ENCODE measurements around the gene YPEL1.

- TF ChIP-seq POLR2A (IDR thresholded peaks at IDR 0.05), result no peak
- TF ChIP-seq, protein P1, sequence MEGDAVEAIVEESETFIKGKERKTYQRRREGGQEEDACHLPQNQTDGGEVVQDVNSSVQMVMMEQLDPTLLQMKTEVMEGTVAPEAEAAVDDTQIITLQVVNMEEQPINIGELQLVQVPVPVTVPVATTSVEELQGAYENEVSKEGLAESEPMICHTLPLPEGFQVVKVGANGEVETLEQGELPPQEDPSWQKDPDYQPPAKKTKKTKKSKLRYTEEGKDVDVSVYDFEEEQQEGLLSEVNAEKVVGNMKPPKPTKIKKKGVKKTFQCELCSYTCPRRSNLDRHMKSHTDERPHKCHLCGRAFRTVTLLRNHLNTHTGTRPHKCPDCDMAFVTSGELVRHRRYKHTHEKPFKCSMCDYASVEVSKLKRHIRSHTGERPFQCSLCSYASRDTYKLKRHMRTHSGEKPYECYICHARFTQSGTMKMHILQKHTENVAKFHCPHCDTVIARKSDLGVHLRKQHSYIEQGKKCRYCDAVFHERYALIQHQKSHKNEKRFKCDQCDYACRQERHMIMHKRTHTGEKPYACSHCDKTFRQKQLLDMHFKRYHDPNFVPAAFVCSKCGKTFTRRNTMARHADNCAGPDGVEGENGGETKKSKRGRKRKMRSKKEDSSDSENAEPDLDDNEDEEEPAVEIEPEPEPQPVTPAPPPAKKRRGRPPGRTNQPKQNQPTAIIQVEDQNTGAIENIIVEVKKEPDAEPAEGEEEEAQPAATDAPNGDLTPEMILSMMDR (IDR thresholded peaks at IDR 0.05), result no peak
Observed at GRCh38 chr22:21766691-21767462, 31.3 kb upstream of the YPEL1 start.

Measured in body of pancreas (tissue), 4 donors.